Naive thymus-derived CD8-positive, alpha-beta T cell (primary cell): Measurements from ENCODE around the gene SERPINB6. TPM values are rescaled to one million over a fixed set of nuclear protein-coding genes. Genes with fewer than 3 reads are reported as not detected.
"Not testable (repeated sequence)": the region's sequence is repeated elsewhere in the genome, so short reads cannot be mapped to it uniquely, and the experiment has no call there.

Experiments
- ATAC-seq, 2 donors: fragments of 150-1000 bp; cut with Tn5 transposase in 1 of 2; sonication (Bioruptor Pico), chemical (Tn5 transposase) in 1 of 2; 1 replicate in 1 of 2; 2 replicates in 1 of 2; pipeline ENCODE4 v1.10.0; 2021; ENCODE audit warnings: mild to moderate bottlenecking in 2 of 2, moderate library complexity in 2 of 2
- POLR2A ChIA-PET: fragments of 350-600 bp; sonication (Branson Sonifier 250); formaldehyde crosslinking; loops from one replicate; lab custom pipeline; 2021; ENCODE audit warnings: antibody characterized with exemption; lab: Charles Lee
- DNase-seq, 10 donors: peaks; one replicate each; pipeline versions ENCODE4 v3.0.0 to v3.0.0-alpha.2; 2020 to 2022
- H3K27ac Mint-ChIP-seq, 10 donors: one replicate each; pipeline ENCODE4 v1.8.0; 2020 to 2022; ENCODE audit warnings: mild to moderate bottlenecking in 10 of 10, mixed read lengths in 10 of 10, moderate library complexity in 4 of 10, inconsistent platforms in 1 of 10
- H3K27me3 Mint-ChIP-seq, 5 donors: one replicate each; pipeline ENCODE4 v1.8.0; 2021 to 2022; ENCODE audit warnings: mixed read lengths in 5 of 5
- H3K36me3 Mint-ChIP-seq, 3 donors: one replicate each; pipeline ENCODE4 v1.8.0; 2020 to 2022; ENCODE audit warnings: mixed read lengths in 3 of 3, mild to moderate bottlenecking in 2 of 3, inconsistent platforms in 1 of 3
- H3K4me1 Mint-ChIP-seq, 4 donors: one replicate each; pipeline ENCODE4 v1.8.0; 2021 to 2022; ENCODE audit warnings: mixed read lengths in 4 of 4
- H3K4me3 Mint-ChIP-seq, 10 donors: one replicate each; pipeline ENCODE4 v1.8.0; 2020 to 2022; ENCODE audit warnings: mild to moderate bottlenecking in 10 of 10, mixed read lengths in 10 of 10, moderate library complexity in 6 of 10, inconsistent platforms in 1 of 10
- H3K9me3 Mint-ChIP-seq, 9 donors: one replicate each; pipeline ENCODE4 v1.8.0; 2020 to 2022; ENCODE audit warnings: mixed read lengths in 9 of 9, mild to moderate bottlenecking in 3 of 9, inconsistent platforms in 1 of 9, moderate library complexity in 1 of 9
- polyA plus RNA-seq, 3 donors: library from polyadenylated mRNA; unstranded; fragments of 300-500 nt; fragmentation: Illumina TruSeq; gene quantifications; one replicate each; pipeline ENCODE4 v1.2.3, GENCODE V29; 2021
- total RNA-seq, 8 experiments: library from RNA in 2 of 8; stranded (reverse) in 2 of 8; gene quantifications; one replicate each; pipeline ENCODE4 v1.2.3 and lab custom pipeline; 2021 to 2026

The SERPINB6 gene
- total and polyA plus RNA-seq, 5 experiments from 2014 or later = 125 to 152 (median 134) TPM

- peak overlapping the region; percentile 82 to 97 (median 89) for H3K4me3 Mint-ChIP-seq
- not testable (repeated sequence) for H3K27me3 Mint-ChIP-seq, H3K36me3 Mint-ChIP-seq, H3K9me3 Mint-ChIP-seq
- H3K4me1 Mint-ChIP-seq = peaks cover 11 to 29% (median 25%) of the 10 kb centered on the region in 4 donors
- POLR2A ChIA-PET = interaction anchor here (0.8 to 5.6 kb wide), 11 partner anchors 9 to 261 kb away, joined by 3 to 53 read pairs (median 12); partner anchors contain the start of genes PSMG4, RIPK1 and WRNIP1
- peak overlapping the region; percentile 48 to 97 (median 92) for H3K27ac Mint-ChIP-seq
- ATAC-seq = peak; percentile 56 to 77
- peak in 9 of 10 donors; percentile 20 to 86 (median 73) for DNase-seq
Observed at GRCh38 chr6:2998249-2998997, 27.1 kb upstream of the SERPINB6 start.

GRCh38 chr6:2993755-2994317, 22.5 kb upstream of the SERPINB6 start:
- no peaks in the 10 kb centered on the region for H3K9me3 Mint-ChIP-seq
- H3K27me3 Mint-ChIP-seq = no peaks in the 10 kb centered on the region
- DNase-seq (no peak), ATAC-seq (no peak)
- no peak overlapping the region for H3K4me3 Mint-ChIP-seq
- H3K4me1 Mint-ChIP-seq = peaks cover 5 to 21% (median 18%) of the 10 kb centered on the region in 4 donors
- POLR2A ChIA-PET = interaction anchor here (0.6 to 0.7 kb wide), 2 partner anchors 93 to 102 kb away, joined by 3 read pairs; no protein-coding TSS in a partner anchor
- H3K36me3 Mint-ChIP-seq = peaks cover 0 to 1% (median 0%) of the 10 kb centered on the region in 3 donors
- H3K27ac Mint-ChIP-seq = peak overlapping the region in 3 of 10 donors; percentile 1 to 52 (median 39)

GRCh38 chr6:2992330-2992979, 21.1 kb upstream of the SERPINB6 start:
- Mint-ChIP-seq H3K9me3 (no peaks in the 10 kb centered on the region), H3K4me1 (peaks cover 11 to 27% (median 21%) of the 10 kb centered on the region in 4 donors), H3K27ac (peak overlapping the region in 8 of 10 donors; percentile 21 to 83 (median 54)), H3K36me3 (peaks cover 0 to 1% (median 0%) of the 10 kb centered on the region in 3 donors), H3K27me3 (no peaks in the 10 kb centered on the region), H3K4me3 (peak overlapping the region in 2 of 10 donors; percentile 13 to 45)
- ATAC-seq = no peak
- POLR2A ChIA-PET = interaction anchor here (0.7 to 9.7 kb wide), 3 partner anchors 40 to 61 kb away, joined by 3 to 497 read pairs (median 23); no protein-coding TSS in a partner anchor
- DNase-seq = no peak

GRCh38 chr6:2990932-2991506, 19.7 kb upstream of the SERPINB6 start:
- H3K9me3 Mint-ChIP-seq = no peaks in the 10 kb centered on the region
- peaks cover 0 to 1% (median 0%) of the 10 kb centered on the region in 3 donors for H3K36me3 Mint-ChIP-seq
- H3K4me1 Mint-ChIP-seq = peaks cover 14 to 31% (median 28%) of the 10 kb centered on the region in 4 donors
- no peaks in the 10 kb centered on the region for H3K27me3 Mint-ChIP-seq
- ATAC-seq (no peak), DNase-seq (peak in 2 of 10 donors; percentile 23 to 32)
- H3K4me3 Mint-ChIP-seq = peak overlapping the region; percentile 82 to 99 (median 94)
- POLR2A ChIA-PET = interaction anchor here (0.7 to 9.7 kb wide), 25 partner anchors 9 to 268 kb away, joined by 3 to 497 read pairs (median 26); partner anchors contain the start of genes NQO2, RIPK1, SERPINB1 and SERPINB6
- peak overlapping the region; percentile 98 to 100 (median 100) for H3K27ac Mint-ChIP-seq

GRCh38 chr6:2990248-2990931, 19.0 kb upstream of the SERPINB6 start:
- POLR2A ChIA-PET = interaction anchor here (0.7 to 9.7 kb wide), 34 partner anchors 10 to 1031 kb away, joined by 3 to 497 read pairs (median 15); partner anchors contain the start of genes BPHL, NQO2, RIPK1 and SERPINB1
- no peaks in the 10 kb centered on the region for H3K27me3 Mint-ChIP-seq
- peaks cover 14 to 31% (median 28%) of the 10 kb centered on the region in 4 donors for H3K4me1 Mint-ChIP-seq
- peak overlapping the region; percentile 82 to 99 (median 94) for H3K4me3 Mint-ChIP-seq
- ATAC-seq = no peak
- DNase-seq = peak in 3 of 10 donors; percentile 5 to 53 (median 38)
- no peaks in the 10 kb centered on the region for H3K9me3 Mint-ChIP-seq
- peaks cover 0 to under 1% (median 0%) of the 10 kb centered on the region in 3 donors for H3K36me3 Mint-ChIP-seq
- H3K27ac Mint-ChIP-seq = peak overlapping the region; percentile 98 to 100 (median 100)

GRCh38 chr6:2989332-2990247, 18.2 kb upstream of the SERPINB6 start:
- peak; percentile 74 to 83 for ATAC-seq
- Mint-ChIP-seq H3K36me3 (no peaks in the 10 kb centered on the region), H3K27me3 (no peaks in the 10 kb centered on the region), H3K9me3 (no peaks in the 10 kb centered on the region), H3K4me3 (peak overlapping the region; percentile 82 to 99 (median 94)), H3K27ac (peak overlapping the region; percentile 98 to 100 (median 100)), H3K4me1 (peaks cover 14 to 31% (median 28%) of the 10 kb centered on the region in 4 donors)
- peak; percentile 43 to 95 (median 87) for DNase-seq
- POLR2A ChIA-PET = interaction anchor here (0.7 to 9.7 kb wide), 42 partner anchors 10 to 1032 kb away, joined by 3 to 497 read pairs (median 9); partner anchors contain the start of genes BPHL, NQO2, RIPK1 and SERPINB1

- DNase-seq (peak; percentile 67 to 88 (median 80)), ATAC-seq (peak; percentile 73)
- Mint-ChIP-seq H3K27me3 (no peaks in the 10 kb centered on the region), H3K4me3 (peak overlapping the region; percentile 82 to 99 (median 96)), H3K36me3 (no peaks in the 10 kb centered on the region), H3K9me3 (no peaks in the 10 kb centered on the region), H3K27ac (peak overlapping the region; percentile 98 to 100 (median 100)), H3K4me1 (peaks cover 14 to 31% (median 28%) of the 10 kb centered on the region in 4 donors)
- POLR2A ChIA-PET = interaction anchor here (0.7 to 9.7 kb wide), 38 partner anchors 10 to 1033 kb away, joined by 3 to 497 read pairs (median 12); partner anchors contain the start of genes BPHL, NQO2, RIPK1 and SERPINB1
Observed at GRCh38 chr6:2988426-2989331, 17.3 kb upstream of the SERPINB6 start.

- DNase-seq = peak in 1 of 10 donors; percentile 8
- no peak for ATAC-seq
- Mint-ChIP-seq H3K27ac (peak overlapping the region; percentile 93 to 99 (median 97)), H3K27me3 (no peaks in the 10 kb centered on the region), H3K4me1 (peaks cover 18 to 31% (median 28%) of the 10 kb centered on the region in 4 donors), H3K9me3 (no peaks in the 10 kb centered on the region), H3K4me3 (peak overlapping the region; percentile 82 to 98 (median 94)), H3K36me3 (no peaks in the 10 kb centered on the region)
- POLR2A ChIA-PET = interaction anchor here (0.6 to 9.7 kb wide), 22 partner anchors 9 to 271 kb away, joined by 3 to 497 read pairs (median 16); partner anchors contain the start of genes SERPINB1, SERPINB6, SERPINB9 and WRNIP1
Observed at GRCh38 chr6:2988094-2988425, 16.7 kb upstream of the SERPINB6 start.

GRCh38 chr6:2986722-2987221, 15.4 kb upstream of the SERPINB6 start:
- H3K36me3 Mint-ChIP-seq = no peaks in the 10 kb centered on the region
- H3K4me1 Mint-ChIP-seq = peaks cover 18 to 33% (median 27%) of the 10 kb centered on the region in 4 donors
- ATAC-seq = no peak
- no peaks in the 10 kb centered on the region for H3K9me3 Mint-ChIP-seq
- peak overlapping the region in 8 of 10 donors; percentile 4 to 97 (median 94) for H3K4me3 Mint-ChIP-seq
- H3K27me3 Mint-ChIP-seq = peaks cover 0 to 10% (median 0%) of the 10 kb centered on the region in 5 donors
- peak overlapping the region in 7 of 10 donors; percentile 32 to 99 (median 96) for H3K27ac Mint-ChIP-seq
- POLR2A ChIA-PET = interaction anchor here (0.7 to 9.7 kb wide), 9 partner anchors 8 to 129 kb away, joined by 3 to 497 read pairs (median 6); partner anchors contain the start of gene SERPINB6
- no peak for DNase-seq
